Measurements from ENCODE around the gene DAP3.
"Not testable (repeated sequence)": the region's sequence is repeated elsewhere in the genome, so short reads cannot be mapped to it uniquely, and the experiment has no call there.

DNA sequence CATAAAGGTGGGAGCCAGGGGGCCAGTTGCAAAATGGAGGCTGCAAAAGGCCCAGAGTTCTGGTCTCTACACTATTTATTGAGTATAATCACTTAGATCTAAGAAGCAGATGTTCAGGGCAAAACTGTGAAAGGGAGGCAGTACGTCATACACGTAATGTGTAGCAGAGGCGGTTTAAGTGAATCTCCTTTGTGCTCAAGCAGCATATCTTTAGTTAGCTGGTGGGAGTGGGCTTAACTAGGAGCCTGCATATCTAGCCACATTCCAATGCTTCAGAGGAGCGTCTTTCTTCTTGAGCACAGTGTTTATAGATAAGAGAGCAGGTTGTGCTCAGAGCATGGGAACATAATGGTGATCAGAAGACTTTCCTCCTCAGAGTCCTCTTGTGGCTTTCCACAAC lies 10.2 kb downstream of the DAP3 start:
- TF ChIP-seq, protein P1, sequence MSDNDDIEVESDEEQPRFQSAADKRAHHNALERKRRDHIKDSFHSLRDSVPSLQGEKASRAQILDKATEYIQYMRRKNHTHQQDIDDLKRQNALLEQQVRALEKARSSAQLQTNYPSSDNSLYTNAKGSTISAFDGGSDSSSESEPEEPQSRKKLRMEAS (IDR thresholded peaks at IDR 0.05; ENCODE audit: low read depth, low read length) = not testable (repeated sequence)
- TF ChIP-seq POLR2A (IDR thresholded peaks at IDR 0.05; ENCODE audit: extremely low read depth, insufficient read length); MYC (IDR thresholded peaks at IDR 0.05; ENCODE audit: low read depth, low read length): not testable (repeated sequence)
- TF ChIP-seq, protein P2, sequence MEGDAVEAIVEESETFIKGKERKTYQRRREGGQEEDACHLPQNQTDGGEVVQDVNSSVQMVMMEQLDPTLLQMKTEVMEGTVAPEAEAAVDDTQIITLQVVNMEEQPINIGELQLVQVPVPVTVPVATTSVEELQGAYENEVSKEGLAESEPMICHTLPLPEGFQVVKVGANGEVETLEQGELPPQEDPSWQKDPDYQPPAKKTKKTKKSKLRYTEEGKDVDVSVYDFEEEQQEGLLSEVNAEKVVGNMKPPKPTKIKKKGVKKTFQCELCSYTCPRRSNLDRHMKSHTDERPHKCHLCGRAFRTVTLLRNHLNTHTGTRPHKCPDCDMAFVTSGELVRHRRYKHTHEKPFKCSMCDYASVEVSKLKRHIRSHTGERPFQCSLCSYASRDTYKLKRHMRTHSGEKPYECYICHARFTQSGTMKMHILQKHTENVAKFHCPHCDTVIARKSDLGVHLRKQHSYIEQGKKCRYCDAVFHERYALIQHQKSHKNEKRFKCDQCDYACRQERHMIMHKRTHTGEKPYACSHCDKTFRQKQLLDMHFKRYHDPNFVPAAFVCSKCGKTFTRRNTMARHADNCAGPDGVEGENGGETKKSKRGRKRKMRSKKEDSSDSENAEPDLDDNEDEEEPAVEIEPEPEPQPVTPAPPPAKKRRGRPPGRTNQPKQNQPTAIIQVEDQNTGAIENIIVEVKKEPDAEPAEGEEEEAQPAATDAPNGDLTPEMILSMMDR (IDR thresholded peaks at IDR 0.05; ENCODE audit: low read depth, low read length) = not testable (repeated sequence)

Data from NB4 (cell line).